HG03175 (cell line): ENCODE results near the gene HNRNPK.
"Not testable (repeated sequence)": the region's sequence is repeated elsewhere in the genome, so short reads cannot be mapped to it uniquely, and the experiment has no call there.

Source experiments
- ATAC-seq: cut with Tn5 transposase; IDR thresholded peaks from one replicate; pipeline ENCODE4 v1.9.1; 2021; ENCODE audit warnings: mild to moderate bottlenecking, moderate library complexity; ENCODE audit not compliant: unreplicated experiment

Gene HNRNPK

DNA sequence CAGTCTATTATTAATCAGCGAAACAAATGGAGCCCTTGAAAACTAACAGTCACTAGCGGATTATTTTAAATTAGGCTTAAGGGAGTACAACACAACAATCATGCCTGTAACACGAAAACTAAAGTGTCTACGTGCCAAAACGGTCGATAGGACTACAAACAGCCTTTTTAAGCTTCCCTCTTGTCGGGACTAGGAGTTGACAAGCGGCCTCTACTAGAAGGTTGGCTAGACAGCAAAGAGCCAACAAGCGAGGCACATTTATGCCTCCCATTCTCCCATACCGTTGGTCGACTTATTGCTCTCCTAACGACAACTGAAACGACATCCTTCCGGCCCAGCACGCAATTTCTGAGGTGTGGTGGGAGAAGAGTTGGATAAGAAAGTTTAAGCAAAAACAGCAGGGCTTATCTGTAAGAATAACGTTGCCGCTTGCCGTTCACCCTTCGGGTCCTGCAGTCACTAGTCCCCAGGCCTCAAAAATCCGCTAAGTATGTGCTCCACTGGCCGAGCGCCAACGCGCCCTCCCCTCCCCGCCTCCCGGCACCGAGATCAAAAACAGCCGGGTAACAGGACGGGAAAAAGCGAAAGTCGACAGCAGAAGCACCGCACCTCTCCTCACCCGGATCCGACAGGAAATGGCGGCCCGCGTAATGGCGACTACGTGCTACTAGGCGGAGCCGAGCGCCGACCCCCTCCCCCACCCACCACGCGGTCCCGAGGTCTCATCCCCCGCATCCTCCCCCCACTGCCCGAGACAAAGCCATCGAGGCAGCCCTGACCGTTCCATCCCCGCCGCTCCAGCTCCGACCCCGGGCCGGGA, 813 bp downstream of the HNRNPK start:
- ATAC-seq, result peak; percentile 21

DNA sequence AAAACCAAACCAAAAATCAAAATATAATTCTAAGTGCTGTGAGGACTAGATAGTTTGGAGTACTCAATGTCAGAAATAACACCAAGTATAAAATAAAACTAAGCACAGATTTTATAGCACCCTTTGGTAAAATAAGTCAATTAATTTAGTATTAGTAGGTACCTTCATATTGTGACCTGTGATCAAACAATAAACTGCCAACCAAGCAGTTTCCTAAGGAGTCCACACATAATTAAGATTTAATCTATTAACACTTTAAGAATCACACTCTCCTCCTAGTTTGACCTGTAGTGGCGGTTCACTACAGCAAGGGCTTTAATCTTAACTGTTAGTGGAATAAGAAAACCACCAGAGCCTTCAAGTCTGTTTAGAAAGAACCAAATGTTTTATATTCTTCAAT, 2.8 kb downstream of the HNRNPK start:
- ATAC-seq, result no peak

DNA sequence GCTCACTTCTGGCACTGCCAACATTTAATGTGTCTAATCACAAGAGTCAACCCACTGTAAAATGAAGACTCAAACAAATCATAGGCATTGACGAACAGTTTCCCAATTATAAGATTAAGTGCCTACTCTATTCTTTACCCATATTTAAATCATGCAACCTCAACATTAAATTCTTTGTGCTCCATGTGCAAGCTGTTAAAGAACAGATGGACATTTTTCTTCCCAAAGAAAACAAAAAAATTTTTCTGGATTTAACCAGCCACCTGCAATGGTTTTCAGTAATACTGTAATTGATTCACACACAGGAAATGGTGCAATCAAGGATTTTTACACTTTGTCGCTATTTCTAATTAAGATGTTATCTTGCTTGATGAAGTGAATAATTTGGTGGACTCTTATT, 3.6 kb downstream of the HNRNPK start:
- no peak for ATAC-seq

DNA sequence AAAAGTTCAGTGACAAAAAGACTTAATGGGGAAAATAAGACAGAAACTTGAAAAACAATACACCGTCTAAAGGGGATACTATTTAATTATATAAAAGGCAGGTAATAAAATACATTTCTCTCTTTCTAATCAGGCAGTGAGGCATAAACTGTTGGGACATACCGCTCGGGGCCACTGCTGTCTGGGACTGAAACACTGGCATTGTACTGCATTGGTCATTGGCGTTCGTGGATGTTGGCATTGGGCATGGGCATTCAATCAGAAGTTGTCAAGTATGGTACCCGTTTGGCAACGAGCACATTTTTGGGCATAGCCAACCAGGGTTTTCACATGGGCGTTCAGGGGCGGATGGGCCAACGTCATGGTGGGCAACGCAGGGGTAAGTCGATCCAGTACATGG, 4.7 kb downstream of the HNRNPK start:
- no peak for ATAC-seq

DNA sequence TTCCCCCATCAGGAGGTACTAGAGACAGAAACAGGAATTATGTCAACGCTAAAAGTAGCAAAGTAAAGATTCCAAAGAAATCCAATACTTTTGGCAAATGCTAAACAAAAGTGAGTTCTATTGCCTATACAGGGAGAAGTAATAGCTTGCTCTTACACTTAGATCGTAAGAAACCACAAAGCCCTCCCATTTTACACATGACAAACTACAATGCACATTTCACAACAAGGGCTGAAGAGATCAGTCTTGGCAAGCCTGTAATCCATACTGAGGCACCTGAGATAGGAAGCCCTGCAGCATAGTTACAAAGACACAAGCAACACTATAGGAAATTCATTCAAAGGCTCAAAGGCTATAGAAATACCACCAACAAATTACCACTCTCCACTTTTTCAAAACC, 7.7 kb downstream of the HNRNPK start:
- no peak for ATAC-seq

DNA sequence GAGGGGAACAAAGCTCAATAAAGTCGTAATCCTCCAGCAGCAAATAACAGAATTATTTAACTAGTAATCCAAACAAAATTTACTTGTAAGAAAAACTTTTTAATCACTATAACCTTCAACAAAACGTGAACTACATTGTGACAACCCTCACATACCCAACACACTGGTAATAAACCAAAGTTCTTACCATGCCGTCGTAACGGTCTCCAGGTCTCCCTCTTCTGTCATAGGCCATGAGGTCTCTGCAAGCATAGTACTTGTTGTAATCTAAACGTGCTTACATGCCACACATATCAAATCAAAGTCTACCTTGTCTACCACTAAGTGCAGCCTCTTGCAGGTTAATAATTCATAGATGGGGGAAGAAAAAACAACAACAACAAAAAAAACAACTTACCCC, 8.5 kb downstream of the HNRNPK start:
- no peak for ATAC-seq

DNA sequence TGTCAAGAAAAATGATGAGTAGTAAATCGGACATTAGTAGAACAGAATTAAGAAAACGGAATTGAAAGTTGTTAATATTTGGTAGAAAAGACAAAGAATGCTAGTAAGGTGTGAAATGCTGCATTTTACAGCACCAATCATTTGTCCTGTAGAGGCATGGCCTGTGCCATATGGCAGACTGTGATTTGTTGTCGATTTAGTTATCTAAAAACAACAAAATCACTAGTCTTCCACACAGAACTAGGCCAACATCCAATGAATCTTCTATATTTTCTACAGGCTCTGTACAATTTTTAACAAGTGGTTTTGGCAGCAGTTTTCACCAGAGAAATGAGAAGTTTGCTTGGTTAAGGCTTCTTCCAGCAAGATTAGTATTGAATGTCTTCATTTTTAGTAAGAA, 10.4 kb downstream of the HNRNPK start:
- ATAC-seq, result no peak

DNA sequence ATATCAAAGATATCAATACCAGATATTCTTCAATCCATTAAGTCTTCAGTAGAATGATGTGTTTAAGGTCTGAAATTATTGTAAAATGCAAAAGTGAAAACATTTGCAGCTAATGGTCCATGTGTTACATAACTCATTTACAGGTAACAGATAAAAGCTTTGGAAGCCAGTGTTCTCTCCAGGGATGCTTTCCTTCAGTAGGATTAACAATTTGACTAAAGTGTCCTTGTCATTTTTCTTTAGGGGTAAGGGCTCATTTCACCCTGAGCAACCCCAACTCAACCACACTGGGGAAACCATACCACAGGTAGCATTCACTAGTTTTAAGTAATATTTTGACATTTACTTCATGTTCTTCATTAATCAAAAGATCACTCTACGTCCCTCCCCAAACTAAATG, 12.9 kb downstream of the HNRNPK start:
- no peak for ATAC-seq

DNA sequence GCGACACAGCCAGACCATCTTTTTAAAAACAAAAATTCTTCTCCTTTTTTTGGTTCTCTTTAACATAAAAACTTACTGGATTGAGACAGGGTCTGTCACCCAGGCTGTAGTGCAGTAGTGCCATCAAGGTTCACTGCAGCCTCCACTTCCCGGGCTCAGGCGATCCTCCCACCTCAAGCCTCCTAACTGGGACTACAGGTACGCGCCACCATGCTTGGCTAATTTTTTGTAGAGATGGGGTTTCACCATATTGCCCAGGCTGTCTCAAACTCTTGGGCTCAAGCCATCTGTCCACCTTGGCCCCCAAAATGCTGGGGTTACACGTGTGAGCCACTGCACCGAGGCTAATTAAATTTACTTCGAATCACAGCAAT, 13.8 kb downstream of the HNRNPK start:
- no peak for ATAC-seq

DNA sequence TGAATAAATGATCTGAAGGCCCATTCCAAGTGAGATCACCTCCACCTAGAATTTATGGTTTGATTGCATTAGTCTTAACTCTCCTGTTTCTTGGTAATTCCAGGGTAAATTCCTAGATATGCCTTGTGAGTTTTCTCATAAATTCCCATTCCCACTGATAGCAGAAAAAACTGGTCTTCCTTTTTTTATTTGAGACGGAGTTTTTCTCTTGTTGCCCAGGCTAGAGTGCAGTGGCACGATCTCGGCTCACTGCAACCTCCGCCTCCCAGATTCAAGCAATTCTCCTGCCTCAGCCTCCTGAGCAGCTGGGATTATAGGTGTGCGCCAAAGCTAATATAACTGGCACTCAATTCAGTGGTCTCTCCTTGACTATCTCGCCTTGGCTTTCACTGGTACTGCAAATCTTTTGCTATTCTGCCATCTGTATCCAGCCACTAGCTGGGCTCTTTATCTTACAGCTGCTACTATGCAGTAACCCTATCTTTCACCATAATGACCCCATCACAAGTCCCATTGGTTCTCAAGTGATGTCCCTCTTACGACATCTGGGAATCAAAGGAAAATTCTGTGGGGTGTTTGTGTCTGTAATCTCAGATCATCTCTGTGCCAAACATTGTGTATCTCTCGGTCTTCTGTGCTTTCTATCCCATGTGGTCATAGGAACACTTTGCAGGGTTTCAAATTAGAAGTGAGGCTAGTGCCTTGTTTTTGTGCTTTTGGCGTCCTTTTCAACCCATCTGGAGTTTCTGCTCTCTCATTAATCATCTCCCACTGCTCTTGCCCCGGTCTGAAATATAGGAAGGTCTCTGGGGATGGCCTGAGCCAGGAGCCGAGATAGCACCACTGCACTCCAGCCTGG, 14.4 kb downstream of the HNRNPK start:
- no peak for ATAC-seq

DNA sequence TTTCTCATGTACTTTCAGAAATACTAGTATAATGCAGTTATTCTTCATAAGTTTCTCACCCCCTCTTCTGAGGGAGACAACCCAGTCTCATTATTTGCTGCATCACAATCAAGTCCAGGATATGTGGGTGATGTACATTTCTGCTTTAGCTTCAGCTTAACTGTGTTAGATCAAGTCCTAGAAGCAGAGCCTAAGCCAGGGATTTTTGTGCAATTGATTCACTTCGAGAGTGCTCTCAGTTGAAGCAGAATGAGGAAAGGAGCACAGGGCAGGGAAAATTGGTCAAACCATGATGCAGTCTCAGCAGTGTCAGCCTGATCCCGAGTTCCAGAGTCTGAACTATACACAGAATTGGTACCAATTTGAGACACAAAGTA, 15.1 kb downstream of the HNRNPK start:
- no peak for ATAC-seq

DNA sequence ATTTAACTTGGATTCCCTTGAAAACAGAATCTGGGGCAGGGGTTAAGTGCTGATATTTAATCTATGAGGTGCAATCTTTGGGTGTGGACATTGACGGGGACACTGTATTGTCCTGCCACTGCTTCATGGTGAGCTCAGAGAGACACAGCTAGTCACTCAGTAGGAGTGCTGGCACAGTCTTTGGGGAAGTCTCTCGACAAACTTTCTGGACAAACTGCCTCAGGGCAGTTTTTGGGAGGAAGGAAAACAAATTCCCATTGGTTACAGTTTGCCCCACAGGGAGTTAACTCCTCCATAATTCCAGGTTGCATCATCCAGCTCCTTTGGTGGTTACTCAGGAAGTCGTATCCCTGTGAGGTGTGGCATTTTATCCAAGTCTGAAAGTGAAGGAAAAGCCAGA, 17.9 kb downstream of the HNRNPK start:
- ATAC-seq, result no peak

DNA sequence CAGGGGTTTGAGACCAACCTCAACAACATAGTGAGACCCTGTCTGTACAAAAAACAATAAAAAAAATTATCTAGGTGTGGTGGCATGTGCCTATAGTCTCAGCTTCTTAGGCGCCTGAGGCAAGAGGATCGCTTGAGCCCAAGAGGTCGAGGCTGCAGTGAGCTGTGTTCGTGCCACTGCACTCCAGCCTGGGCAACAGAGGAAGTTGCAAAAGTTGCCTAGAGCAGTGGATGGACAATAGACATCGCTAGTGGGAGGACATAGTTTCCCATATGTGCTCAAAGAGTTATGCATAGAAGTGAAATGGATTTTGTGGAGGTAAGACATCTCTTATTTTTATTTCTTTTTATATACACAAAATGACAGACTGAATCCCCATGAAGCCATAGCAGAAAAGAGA, 19.0 kb downstream of the HNRNPK start:
- ATAC-seq, result no peak

DNA sequence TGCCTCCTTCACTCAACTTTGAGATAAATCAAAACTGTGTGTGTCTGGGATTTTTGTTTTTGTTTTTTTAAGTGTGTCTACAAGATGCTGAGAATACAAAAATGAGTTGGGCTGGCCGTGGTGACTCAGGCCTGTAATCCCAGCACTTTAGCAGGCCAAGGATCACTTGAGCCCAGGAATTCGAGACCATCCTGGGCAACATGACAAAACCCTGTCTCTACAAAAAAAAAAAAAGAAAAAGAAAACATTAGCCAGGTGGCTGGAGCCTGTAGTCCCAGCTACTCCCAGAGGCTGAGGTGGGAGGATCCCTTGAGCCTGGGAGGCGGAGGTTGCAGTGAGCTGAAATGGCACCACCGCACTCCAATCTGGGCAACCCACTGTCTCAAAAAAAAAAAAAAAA, 21.0 kb downstream of the HNRNPK start:
- no peak for ATAC-seq

DNA sequence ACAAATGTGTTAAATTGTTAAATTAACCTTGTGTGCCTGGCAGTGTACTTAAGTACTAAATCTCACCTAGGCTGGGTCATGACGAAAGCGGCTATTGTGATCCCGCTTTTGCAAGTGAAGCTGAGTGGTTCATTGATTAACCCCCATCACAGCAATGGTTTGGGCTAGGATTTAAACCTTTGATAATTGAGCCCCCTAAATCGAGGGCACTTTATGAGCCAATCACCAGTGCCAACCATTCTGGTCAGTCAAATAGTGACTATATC, 22.8 kb downstream of the HNRNPK start:
- ATAC-seq, result no peak

DNA sequence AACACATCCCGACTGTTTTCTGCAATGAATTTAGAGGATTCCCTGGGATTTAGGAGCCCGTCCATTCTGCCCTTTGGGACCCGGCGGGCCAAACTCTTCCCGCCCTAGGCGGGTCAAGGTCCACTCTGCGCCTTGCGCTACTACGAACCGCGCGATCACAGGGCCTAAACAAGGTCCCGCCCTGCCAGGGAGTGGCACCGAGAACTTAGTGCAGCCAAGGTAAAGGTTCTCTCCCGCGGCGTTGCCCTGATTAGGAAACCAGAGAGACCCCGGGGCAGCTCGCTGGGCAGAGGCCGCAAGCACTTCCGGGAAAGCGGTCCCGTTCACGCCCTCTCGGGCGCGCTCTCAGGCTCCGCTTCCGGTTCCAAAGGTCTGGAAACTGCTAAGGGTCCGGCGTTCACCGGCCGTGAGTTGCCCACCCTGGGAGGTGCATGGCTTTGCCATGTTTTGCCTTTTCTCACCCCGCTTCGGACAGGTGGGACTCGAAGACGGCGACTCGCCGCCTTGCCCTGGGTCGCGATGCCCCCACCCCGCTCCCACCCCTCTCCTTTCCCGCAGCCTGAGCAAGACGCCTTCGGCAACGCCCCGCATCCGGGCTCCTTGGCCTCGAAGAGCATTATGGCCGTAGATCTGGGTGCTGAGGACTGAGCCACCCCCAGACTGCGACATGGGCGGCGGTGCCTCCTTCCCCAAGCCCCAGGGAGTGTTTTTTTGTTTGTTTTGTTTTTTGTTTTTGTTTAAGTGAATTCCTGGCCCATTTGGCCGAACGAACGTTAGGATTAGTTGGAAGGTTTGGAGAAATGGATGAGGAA, 23.4 kb downstream of the HNRNPK start:
- ATAC-seq, result peak; percentile 74

DNA sequence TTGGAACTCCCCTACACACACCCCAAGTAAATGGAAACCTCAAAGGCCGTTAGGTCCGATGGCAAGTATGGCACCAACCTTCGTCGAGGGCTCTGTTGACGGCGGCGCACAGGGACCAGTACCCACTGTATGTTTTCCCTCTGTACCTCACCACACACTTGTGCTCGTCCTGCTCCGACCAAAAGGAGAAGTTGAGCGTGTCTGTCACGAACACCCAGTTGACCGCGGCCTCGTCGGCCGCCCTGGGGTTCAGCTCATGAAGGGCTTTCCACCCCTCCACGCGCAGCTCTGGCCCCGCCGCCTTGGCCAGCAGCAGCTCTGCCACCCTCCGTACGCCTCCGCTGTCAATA, 24.0 kb downstream of the HNRNPK start:
- ATAC-seq, result peak; percentile 64

DNA sequence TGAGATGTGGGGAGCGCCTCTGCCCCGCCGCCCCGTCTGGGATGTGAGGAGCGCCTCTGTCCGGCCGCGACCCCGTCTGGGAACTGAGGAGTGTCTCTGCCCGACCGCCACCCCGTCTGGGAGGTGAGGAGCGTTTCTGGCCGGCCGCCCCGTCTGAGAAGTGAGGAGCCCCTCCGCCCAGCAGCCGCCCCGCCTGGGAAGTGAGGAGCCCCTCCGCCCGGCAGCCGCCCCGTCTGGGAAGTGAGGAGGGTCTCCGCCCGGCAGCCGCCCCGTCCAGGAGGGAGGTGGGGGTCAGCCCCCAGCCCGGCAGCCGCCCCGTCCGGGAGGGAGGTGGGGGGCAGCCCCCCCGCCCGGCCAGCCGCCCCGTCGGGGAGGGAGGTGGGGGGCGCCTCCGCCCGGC, 31.9 kb downstream of the HNRNPK start:
- ATAC-seq, result not testable (repeated sequence)

DNA sequence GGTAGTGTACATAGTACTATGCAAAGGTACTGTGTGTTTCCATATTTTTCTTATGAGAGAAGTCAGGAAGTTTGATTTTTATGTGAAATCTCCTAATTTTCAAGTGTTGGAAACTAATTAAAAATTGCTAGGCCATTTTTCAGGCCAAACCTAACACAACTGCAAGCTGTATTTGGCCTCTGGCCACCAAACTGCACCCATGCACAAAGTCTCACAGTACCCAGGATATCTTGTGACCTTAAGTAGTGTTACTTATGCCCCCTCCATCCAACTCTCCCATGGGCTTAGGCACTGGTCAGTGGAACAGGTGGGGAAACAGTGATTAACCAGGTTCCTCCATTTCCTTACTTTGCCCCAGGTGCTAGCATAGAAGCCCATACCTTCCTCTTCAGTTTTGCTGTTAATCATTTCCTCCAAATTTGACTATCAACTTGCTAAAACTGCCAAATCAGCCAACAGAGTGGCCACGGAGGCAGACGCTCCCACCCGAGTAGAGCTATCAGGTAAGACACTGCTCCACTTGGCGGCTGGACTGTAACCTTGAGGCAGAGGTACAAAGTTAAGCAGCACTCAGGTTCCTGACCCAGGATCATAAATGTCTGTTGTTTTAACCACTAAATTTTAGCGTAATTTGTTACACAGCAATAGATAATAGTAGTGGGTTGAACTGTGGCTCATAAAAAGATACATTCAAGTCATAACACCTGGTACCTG, 39.3 kb downstream of the HNRNPK start:
- no peak for ATAC-seq

DNA sequence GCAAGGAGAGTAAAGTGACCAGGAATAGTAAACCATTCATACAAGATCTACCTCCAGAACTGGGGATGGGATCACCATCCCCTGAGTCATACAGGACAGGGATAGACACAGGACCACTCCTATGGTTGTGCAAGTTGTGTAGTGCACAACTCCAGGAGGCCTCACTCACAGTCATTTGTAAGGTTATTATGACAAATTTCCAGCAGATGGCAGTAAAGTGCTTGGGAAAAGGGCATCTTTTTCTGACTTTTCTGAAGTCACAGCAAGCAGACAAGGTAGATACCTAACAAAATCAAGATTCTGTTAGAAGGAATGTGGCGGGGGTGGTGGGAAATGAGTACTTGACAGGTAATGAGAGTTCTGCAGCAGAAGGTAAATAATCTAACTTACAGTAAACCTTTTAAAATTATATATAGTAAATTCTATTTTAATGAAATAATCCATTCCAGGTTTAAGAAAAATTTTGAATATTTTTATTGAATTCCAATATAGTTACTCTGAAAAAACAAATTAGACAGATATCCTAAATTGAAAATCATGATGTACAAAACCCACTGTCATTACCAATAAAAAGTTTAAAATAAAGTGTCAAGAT, 42.1 kb downstream of the HNRNPK start:
- peak; percentile 78 for ATAC-seq

DNA sequence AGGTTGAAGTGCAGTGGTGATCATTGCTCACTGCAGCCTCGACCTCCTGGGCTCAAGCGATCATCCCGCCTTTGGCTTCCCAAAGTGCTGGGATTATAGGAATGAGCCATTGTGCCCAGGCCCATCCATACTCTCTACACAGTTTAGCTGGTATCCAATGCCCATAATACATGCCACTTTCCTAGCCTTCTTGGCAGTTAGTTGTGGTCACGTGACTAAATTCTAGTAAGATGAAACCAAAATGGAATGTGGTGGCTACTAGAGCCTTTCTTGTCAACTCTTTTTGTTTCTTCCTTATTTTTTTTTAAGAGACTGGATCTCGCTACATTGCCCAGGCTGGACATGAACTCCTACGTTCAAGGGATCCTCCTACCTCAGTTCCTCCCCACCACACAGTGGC, 43.5 kb downstream of the HNRNPK start:
- no peak for ATAC-seq
